Measurements from ENCODE around the gene STK32C.

STK32C gene

GRCh38 chr10:132236161-132236560 is 71.6 kb downstream of the STK32C start (continued):
- no peak for TF ChIP-seq TSHZ2 (CRISPR knock-in tag; IDR thresholded peaks at IDR 0.05)

GRCh38 chr10:132234860-132235259 is 72.9 kb downstream of the STK32C start:
- ATAC-seq, result no peak
- TF ChIP-seq ZFP30 (CRISPR knock-in tag; IDR thresholded peaks at IDR 0.05), result no peak
- TF ChIP-seq ARNTL (CRISPR knock-in tag; IDR thresholded peaks at IDR 0.05; ENCODE audit: borderline replicate concordance, low read depth), result no peak
- TF ChIP-seq ZFP3 (CRISPR knock-in tag; IDR thresholded peaks at IDR 0.05), result no peak
- TF ChIP-seq TOX (CRISPR knock-in tag; IDR thresholded peaks at IDR 0.05; ENCODE audit: borderline replicate concordance), result no peak

- TF ChIP-seq BACH2 (CRISPR knock-in tag; IDR thresholded peaks at IDR 0.05; ENCODE audit: borderline replicate concordance), result no peak
- no peak for ATAC-seq
These were observed 74.2 kb downstream of the STK32C start for GRCh38 chr10:132233501-132234085.

GRCh38 chr10:132232981-132233380 is 74.8 kb downstream of the STK32C start:
- ATAC-seq, result no peak
- TF ChIP-seq TOX (CRISPR knock-in tag; IDR thresholded peaks at IDR 0.05; ENCODE audit: borderline replicate concordance) (no peak), SNAI2 (CRISPR knock-in tag; IDR thresholded peaks at IDR 0.05) (no peak), CSDC2 (CRISPR knock-in tag; IDR thresholded peaks at IDR 0.05) (no peak), ISL1 (CRISPR knock-in tag; IDR thresholded peaks at IDR 0.05) (no peak), ZNF70 (CRISPR knock-in tag; IDR thresholded peaks at IDR 0.05) (no peak), BACH2 (CRISPR knock-in tag; IDR thresholded peaks at IDR 0.05; ENCODE audit: borderline replicate concordance) (no peak), TSHZ2 (CRISPR knock-in tag; IDR thresholded peaks at IDR 0.05) (no peak), ZFP3 (CRISPR knock-in tag; IDR thresholded peaks at IDR 0.05) (no peak), CSRNP3 (CRISPR knock-in tag; IDR thresholded peaks at IDR 0.05) (no peak)

GRCh38 chr10:132232023-132232951 is 75.5 kb downstream of the STK32C start:
- ATAC-seq, result no peak
- TF ChIP-seq ARNTL (CRISPR knock-in tag; IDR thresholded peaks at IDR 0.05; ENCODE audit: borderline replicate concordance, low read depth) (no peak), SNAI2 (CRISPR knock-in tag; IDR thresholded peaks at IDR 0.05) (no peak), TSHZ2 (CRISPR knock-in tag; IDR thresholded peaks at IDR 0.05) (no peak), ISL1 (CRISPR knock-in tag; IDR thresholded peaks at IDR 0.05) (no peak), CREB5 (CRISPR knock-in tag; IDR thresholded peaks at IDR 0.05; ENCODE audit: low read depth) (no peak), ZFP30 (CRISPR knock-in tag; IDR thresholded peaks at IDR 0.05) (no peak), TOX (CRISPR knock-in tag; IDR thresholded peaks at IDR 0.05; ENCODE audit: borderline replicate concordance) (no peak)

All from SK-N-SH treated with all-trans-retinoic acid at 6 μM for 48 hours (cell line).